Left hindlimb (tissue), 1 donor: ENCODE data around the gene DCLRE1C.
"Not testable (repeated sequence)": the region's sequence is repeated elsewhere in the genome, so short reads cannot be mapped to it uniquely, and the experiment has no call there.

ENCODE experiments used
- DNase-seq: peaks from one replicate; pipeline ENCODE4 v3.0.0-alpha.2; 2018

DCLRE1C gene

DNA sequence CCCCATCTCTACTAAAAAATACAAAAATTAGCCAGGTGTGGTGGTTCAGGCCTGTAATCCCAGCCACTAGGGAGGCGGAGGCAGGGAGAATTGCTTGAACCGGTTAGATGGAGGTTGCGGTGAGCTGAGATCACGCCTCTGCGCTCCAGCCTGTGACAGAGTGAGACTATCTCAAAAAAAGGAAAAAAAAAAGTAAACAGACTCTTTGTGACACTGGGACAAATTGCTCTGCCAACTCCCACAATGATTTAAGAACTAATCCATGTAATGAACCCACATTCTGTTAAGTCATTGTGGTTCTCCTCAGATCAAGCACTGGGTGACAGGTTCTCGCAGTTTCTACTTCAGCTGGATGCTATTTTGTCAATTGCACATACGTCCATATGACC, 11.0 kb downstream of the DCLRE1C start:
- DNase-seq: not testable (repeated sequence)

DNA sequence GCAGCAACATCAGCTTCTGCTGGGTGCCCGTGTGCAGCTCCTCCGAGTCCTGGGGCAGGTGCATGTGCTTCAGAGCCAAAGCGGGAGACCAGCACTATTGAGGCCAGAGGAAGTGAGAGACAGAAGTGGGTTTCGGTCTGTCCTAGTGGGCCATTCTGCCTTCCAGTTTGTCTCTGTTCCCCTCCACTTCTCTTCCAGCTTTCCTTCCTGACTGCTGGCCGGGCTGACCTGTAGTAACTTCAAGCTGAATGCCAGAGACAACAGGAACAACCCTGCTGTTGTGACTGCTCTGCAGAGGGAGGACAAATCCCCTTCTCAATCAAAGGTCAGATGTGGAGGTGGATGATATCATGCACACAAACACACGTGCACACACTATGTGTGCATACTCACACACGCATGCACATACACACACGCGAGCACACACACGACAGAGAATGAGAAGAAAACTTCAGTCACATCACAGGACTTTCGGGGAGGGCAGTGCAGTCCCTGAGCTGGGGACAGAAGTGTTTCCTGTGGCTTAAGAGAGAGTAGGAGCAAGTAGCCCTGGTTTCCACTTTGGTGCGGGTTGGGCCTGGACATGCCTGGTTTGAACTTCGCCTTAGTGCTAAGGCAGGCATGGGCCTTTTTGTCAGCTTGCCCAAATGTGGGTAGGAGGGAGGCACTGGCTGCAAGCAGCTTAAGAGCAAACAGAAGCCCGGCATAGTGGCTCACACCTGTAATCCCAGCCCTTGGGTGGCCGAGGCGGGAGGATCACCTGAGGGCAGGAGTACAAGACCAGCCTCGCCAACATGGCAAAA, 11.5 kb downstream of the DCLRE1C start:
- not testable (repeated sequence) for DNase-seq

DNA sequence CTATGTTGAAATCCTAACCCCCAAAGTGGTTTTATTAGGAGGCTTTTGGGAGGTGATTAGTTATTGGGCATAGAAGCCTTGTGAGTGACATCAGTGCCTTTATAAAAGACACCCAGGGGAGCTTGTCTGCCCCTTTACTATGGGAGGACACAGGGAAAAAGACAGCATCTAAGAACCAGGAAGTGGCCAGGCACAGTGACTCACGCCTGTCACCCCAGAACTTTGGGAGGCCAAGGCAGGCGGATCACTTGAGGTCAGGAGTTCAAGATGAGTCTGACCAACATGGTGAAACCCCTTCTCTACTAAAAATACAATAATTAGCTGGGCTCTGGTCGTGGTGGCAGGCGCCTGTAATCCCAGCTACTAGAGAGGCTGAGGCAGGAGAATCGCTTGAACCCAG, 14.9 kb downstream of the DCLRE1C start:
- not testable (repeated sequence) for DNase-seq

DNA sequence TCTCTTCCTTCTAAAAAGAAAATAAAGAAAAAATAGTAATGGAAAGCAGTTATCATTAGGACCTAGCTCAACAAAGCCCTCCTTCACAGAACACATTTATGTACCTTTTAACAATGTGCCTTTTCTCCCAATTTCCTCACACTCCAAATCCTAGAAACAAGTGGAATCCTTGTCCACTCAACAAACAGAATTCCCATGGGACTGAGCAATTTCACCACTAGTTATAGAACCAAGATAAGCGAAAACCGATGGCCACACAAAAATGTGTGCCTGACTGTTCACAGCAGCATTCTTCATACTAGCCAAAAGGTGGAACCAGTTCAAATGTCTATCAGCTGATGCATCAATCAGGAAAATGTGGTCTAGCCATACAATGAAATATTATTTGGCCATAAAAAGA, 17.3 kb downstream of the DCLRE1C start:
- DNase-seq: no peak

DNA sequence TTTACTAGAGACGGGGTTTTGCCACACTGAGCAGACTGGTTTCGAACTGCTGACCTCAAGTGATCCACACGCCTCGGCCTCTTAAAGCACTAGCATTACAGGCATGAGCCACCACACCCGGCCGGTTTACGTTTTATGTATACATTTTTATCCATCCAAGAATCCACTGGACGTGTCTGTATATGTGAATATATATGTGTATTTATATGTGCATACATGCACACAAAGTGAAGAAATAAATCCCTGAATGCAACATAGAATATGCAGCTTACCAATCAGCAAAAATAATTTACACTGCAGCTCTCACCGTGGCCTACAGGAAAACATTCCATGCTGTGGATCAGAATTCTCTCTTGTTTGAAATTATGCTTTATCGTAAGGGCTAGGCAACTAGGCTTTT, 23.3 kb downstream of the DCLRE1C start:
- no peak for DNase-seq

DNA sequence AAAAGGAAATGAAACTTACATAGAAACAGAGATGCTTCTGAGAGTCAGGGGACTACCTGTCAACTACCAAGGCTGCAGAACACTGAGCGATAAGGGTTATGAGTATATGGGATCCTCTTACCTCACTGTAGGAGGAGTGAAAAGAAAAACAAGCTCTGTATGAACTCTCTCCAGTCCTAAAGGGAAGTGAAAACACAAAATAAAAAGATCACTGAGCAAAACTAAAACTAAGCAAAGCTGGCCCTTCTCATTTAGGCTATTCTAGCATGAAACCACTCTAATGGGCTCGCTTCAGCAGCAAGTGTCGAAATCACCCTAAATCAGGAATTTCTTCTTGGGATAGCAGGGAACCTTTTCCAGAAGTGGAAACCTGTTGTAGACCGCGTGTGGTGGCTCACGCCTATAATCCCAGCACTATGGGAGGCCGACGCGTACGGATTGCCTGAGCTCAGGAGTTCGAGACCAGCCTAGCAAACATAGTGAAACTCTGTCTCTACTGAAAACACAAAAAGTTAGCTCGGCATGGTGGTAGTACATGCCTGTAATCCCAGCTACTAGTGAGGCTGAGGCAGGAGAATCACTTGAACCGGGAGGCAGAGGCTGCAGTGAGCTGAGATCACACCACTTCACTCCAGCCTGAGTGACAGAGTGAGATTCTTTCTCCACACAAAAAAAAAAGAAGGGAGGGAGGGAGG, 27.0 kb downstream of the DCLRE1C start:
- no peak for DNase-seq

DNA sequence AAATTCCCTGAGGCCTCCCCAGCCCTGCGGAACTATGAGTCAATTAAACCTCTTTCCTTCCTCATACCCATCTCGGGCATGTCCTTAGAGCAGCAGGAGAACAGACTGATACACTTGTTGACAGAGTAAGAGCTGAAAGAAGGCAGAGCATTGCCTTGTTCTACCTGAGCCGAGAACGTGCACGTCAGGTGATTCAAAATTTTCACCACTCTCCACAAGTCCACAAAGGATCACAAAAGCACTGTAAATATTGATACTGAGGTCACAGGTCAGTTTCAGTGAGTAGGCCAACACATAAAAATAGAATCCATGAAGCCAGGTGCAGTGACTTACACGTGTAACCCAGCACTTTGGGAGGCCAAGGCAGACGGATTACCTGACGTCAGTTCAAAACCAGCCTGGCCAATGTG, 27.8 kb downstream of the DCLRE1C start:
- DNase-seq: no peak

DNA sequence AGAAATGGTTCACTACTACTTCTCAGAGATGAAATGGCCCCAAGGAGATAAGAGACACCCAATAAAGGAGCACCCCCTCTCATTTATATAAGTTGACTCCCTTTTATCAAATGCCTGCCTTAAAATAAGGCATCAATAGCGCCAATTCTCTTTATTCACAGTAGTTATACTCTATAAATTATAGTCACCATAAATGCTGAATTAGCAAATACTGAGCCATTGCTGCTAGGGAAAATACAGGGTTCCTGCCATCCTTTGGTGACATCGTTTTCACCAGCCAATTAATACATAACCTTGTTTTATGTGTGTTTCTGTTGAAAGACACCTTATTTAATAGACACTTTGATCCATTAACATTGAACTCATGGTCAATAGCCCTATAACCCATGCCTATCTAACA, 28.6 kb downstream of the DCLRE1C start:
- no peak for DNase-seq

DNA sequence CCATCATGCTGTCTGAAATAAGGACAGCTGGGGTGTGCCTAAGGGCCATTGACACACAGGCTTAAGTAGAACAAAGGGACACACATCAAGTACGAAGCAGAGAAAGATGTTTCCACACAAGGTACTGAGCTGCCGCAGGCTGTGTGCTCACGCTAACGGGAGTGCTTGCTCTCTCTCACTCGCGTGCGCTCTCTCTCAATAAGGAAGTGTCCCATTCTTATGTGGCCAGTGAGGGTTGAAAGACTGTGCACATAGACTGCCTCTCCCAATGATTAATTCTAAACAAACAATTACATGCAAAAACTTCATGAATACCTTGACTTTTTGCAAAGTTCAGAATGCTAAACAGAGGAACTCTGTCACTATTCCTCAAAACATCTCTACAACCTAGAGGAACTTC, 29.9 kb downstream of the DCLRE1C start:
- DNase-seq: no peak

DNA sequence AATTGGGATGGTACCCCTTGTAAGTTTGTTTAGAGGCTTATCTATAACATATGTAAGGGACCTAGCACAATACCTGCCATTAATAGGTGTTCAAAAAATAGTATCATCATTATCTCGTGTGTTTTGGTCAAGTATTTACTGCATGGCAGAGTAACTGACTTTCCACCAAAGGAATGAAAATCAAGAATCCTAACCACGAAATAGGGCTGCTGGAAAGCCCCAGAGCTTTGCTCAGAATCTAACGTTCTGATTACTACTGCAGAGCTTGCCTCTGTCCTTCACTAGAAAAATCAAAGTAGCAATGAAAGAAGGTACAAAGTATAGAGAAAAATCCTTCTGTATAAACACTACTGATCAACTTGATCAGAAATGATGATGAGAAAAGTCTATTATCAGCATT, 34.9 kb downstream of the DCLRE1C start:
- no peak for DNase-seq

DNA sequence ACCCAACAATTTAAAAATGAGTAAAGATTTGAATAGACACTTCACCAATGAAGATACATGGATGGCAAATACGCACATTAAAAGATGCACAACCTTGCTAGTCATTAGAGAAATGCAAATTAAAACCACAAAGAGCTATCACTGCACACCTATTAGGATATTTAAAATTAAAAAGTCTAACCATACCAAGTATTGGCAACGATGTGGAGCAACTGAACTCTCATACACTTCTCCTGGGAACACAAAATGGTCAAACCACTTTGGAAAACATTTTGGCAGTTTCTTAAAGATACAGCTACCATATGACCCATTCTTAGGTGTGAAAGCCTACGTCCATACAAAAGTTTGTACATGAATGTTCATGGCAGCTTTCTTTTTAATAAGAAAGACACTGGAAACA, 36.1 kb downstream of the DCLRE1C start:
- DNase-seq: no peak

DNA sequence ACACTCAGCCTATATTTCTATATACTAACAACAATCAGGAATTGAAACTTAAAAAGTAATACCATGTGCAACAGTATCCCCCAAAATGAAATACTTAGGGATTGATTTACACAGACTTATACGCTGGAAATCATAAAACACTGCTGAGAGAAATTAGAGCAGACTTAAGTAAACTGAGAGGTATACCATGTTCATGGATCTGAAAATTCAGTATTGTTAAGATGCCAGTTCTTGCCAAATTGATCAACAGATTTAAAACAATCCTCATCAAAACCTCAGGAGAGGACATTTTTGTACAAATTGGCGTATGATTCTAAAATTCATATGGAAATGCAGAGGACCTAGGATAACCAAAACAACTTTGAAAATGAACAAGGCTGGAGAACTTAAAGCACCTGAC, 37.3 kb downstream of the DCLRE1C start:
- DNase-seq: no peak

DNA sequence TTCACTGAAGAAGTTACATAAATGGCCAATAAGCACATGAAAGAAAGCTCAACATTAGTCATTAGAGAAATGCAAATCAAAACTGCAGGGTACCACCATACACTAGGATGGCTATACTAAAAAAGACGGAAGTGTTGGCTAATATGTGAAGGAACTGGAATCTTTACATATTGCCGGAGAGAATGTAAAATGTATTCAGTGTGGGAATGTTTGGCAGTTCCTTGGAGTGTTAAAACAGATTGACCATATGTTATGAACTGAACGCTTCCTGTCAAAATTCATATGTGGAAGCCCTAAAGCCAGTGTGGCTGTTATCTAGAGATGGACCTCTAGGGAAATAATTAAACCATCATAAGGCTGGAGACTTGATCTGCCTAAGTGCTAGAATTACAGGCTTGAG, 42.1 kb downstream of the DCLRE1C start:
- DNase-seq: no peak

DNA sequence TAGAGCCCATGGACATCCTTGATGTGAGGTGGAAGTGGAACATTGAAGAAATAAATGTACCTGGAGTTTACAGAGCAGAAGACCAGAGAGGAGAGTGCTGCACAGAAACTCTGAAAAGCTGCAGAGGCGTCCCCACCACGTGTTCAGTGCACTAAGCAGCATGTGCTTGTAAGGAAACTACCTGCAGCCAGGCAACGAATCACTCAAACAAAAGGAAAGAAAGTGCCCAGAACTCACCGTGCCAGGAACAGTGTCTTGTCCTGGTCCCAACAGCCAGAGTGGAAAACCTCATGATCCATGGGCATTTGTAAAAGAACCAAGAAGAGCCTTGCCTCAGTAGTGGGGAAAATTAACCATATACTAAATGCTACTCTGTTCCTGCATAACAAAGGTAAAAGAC, 42.9 kb downstream of the DCLRE1C start:
- no peak for DNase-seq

DNA sequence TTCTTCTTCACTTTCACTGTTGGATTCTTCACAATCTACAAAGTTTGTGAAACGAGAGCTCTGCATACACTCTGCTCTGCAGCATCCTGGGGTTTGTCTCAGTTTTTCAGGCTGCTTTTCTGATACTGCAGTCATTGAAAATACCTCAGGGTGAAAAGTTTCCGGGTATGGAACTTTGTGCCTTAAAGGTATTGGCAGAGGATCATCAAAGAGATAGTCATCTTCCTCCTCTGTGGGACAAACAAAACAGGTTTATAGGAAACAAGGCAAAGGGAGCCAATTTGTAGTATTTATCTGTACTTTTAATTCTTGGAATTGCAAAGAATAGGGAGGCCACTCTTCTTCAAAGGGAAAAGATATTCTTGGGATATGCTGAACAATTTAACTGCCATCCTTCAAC, 44.8 kb downstream of the DCLRE1C start:
- no peak for DNase-seq

DNA sequence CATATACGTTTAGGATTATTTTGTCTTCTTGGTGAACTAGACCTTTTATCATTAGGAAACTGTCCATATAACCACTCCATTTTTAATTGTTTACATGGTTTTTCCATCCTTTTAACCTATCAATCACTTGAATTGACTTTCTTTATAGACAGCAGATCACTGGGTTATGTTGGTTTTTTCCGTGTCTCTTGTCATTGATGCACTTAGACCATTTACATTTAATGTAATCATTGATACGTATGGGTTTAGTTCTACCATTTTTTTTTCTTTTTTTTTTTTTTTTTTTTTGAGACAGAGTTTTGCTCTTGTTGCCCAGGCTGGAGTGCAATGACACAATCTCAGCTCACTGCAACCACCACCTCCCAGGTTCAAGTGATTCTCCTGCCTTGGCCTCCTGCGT, 46.3 kb downstream of the DCLRE1C start:
- not testable (repeated sequence) for DNase-seq

DNA sequence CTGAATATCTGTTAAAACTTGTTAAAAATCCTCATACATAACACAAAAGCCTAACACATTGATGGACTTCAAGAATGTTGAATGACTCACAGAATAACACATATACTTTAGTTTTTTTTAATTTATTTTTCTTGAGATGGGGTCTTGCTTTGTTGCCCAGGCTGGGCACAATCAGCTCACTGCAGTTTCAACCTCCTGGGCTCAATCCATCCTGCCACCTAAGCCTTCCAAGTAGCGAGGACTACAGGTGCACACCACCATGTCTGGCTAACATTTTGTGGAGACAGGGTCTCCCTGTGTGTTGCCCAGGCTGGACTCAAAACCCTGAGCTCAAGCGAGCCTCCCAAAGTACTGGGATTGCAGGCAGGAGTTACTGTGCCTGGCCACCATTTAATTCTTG, 47.1 kb downstream of the DCLRE1C start:
- DNase-seq: no peak

DNA sequence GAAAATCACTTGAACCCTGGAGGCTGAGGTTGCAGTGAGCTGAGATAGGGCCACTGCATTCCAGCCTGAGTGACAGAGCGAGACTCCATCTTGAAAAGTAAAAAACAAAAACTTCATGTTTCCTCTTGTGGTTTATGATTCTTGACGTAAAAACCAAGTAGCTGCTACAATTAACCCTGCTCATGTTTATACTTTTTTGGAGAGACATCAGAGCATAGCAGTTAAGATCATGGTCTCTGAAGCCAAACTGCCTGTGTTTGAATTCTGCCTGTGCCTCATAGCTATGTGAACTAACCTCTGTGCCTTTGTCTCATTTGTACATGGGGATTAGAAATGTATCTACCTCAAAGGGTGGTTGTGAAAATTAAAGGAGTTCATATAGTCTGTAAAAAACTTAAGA, 48.0 kb downstream of the DCLRE1C start:
- DNase-seq: no peak

DNA sequence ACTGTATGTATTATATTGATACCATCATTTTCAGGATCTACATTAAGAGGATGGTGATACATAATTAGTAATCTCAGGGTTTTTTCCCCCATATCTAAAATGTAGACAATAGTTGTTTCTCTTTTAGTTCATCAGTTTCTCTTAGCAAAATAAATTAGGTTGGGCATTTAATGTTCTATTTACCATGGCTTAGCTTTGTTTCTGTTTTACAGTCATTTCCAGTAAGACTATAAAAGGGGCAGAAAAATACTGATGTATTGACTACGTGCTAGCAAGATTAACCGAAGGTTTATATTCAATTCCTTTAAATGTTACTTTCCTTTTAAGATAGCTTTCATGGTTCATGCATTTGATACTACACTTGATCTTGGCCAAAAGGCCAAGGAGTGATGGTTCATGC, 49.0 kb downstream of the DCLRE1C start:
- no peak for DNase-seq

DNA sequence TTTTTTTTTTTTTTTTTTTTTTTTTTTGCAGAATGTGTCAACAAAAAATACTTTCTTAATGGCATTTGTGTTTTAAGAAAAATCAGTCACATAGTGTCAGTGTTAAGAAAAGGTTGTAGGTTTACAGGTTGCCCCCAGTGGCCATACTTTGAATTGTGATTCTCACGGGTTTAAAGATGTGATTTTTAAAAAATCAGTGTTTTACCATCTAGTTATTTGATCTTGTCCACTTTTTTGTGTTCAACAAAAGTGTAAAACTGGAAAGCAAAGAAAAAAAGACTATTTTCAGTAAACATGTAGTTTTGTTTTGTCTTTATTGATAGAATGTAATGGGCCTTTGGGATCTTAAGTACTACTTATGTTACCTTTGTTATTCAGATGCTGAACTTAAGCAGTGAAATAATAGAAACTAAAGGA, 49.6 kb downstream of the DCLRE1C start:
- no peak for DNase-seq

DNA sequence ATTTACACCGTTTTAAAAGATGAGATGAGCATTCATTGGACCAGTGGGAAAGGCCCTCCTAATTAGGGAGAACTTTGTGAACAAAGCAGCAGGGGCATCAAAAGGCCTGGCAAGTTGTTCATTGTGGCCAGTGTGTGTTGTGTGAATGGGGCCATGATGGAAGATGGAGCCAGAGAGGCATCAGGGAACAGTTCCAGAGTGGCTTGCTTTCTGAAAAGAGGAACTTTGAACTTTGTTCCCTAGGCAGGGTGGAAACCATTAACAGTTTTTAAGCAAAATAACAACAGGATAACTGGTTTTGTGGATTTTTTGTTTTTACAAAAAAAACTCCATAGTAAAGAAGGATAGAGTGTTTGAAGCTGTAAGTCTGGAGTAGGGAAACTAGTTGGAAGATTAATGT, 62.7 kb downstream of the DCLRE1C start:
- DNase-seq: no peak

DNA sequence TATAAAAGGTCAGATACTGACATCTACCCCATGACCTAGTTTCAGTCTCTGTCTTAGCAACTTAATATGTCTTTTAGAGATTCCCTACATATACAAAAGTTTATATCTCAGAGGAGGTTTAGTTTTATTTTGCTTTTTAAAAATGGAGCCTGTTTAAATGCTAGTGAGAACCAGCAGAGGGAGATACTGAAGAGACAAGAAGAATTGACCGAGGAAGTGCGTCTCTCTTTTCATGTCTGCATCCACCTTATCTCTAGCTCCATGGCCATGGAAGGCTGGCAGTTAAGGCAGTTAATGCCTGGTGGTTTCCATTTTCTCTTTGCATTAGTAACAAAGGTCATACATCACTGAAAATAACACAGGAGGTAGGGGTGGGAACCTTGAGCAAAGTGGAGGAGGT, 64.6 kb downstream of the DCLRE1C start:
- no peak for DNase-seq

DNA sequence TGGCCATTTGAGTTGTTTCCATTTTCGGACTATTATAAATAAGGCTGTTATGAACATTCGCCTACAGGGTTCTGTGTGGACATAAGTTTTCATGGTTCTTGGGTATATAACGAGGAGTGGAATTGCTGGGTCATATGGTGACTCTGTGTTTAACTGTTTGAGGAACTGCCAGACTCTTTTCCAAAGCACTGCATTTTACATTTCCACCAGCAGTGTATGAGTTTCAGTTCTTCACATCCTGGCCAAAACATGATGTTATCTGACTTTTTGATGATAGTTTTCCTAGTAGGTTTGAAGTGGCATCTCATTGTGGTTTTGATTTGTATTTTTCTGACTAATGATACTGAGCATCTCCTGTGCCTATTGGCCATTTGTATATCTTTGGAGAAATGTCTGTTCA, 69.8 kb downstream of the DCLRE1C start:
- no peak for DNase-seq

DNA sequence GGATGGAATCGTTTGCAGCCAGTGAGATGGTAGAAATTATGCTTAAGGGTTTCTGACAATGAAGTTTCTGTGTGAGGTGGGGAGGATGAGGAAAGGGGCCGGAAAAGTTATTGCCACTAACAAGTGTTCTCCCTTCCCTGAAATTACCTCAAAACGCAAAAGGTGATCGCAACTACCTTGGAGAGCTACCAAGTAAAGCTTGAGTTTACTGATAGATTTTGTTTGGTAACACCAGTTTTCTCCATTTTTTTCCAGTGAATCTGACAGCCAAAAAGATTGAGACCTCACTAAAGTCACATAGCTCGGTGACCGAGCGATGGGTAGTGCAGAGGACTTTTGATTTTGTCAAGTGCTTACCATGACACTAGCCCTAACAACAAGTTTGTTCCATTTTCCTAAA, 73.7 kb downstream of the DCLRE1C start:
- no peak for DNase-seq

DNA sequence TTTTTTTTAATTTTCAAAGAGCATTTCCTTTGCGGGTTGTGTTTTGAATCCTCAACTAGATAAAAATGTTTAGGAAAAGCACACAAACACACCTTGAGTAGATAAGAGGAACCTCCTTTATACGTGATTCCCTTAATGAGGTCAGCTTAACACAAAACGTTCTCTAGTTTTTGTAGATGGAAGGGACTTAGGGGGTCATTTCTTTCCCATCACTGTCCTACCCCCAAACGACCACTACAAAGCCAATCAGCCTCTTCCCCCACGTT, 74.0 kb downstream of the DCLRE1C start:
- no peak for DNase-seq
